H1 (cell line): ENCODE measurements around the gene PBXIP1. TPM values are rescaled to one million over a fixed set of nuclear protein-coding genes. Genes with fewer than 3 reads are reported as not detected.

Experiments used
- CTCF ChIA-PET: fragments of 300-600 bp; sonication (Branson Sonifier 250); formaldehyde crosslinking; loops from one replicate; lab custom pipeline; 2021; ENCODE audit not compliant: partially characterized antibody; lab: Charles Lee
- POLR2A ChIA-PET: fragments of 300-600 bp; sonication (Branson Sonifier 250); formaldehyde crosslinking; loops from one replicate; lab custom pipeline; 2021; ENCODE audit warnings: inconsistent platforms; ENCODE audit not compliant: partially characterized antibody; lab: Charles Lee
- DNase-seq, 2 experiments: peaks; one replicate each; pipeline versions ENCODE4 v3.0.0 to v3.0.0-alpha.2; 2010 to 2022; ENCODE audit warnings: low spot score in 2 of 2, low read depth in 1 of 2, mixed read lengths in 1 of 2
- FAIRE-seq: peaks from 2 replicates; lab custom pipeline; 2011; peaks lifted over from hg19 to GRCh38; lab: Jason Lieb, UNC
- H2AFZ ChIP-seq: 2 replicates; pipeline ENCODE4 v1.8.1; 2012; ENCODE audit warnings: low read length, inconsistent platforms
- H2AK5ac ChIP-seq: 2 replicates; pipeline ENCODE4 v1.6.1; 2013; ENCODE audit warnings: low read depth, low read length
- H2BK120ac ChIP-seq: replicated peaks from 2 replicates; pipeline ENCODE3; 2013; ENCODE audit warnings: low read depth, low read length, inconsistent platforms
- H2BK12ac ChIP-seq: 2 replicates; pipeline ENCODE4 v1.6.1; 2013; ENCODE audit warnings: low read depth, low read length
- H2BK15ac ChIP-seq: 2 replicates; pipeline ENCODE4 v1.6.1; 2013; ENCODE audit warnings: low read length
- H2BK20ac ChIP-seq: 2 replicates; pipeline ENCODE4 v1.6.1; 2013; ENCODE audit warnings: low read length
- H2BK5ac ChIP-seq: 2 replicates; pipeline ENCODE4 v1.6.1; 2013; ENCODE audit warnings: low read depth, low read length
- H3K14ac ChIP-seq: 2 replicates; pipeline ENCODE4 v1.6.1; 2013; ENCODE audit warnings: inconsistent platforms; ENCODE audit not compliant: insufficient read length
- H3K18ac ChIP-seq: 2 replicates; pipeline ENCODE4 v1.6.1; 2013; ENCODE audit warnings: low read length; ENCODE audit errors: extremely low read depth
- H3K23ac ChIP-seq: 2 replicates; pipeline ENCODE4 v1.6.1; 2013; ENCODE audit warnings: inconsistent platforms; ENCODE audit not compliant: insufficient read length
- H3K23me2 ChIP-seq: 2 replicates; pipeline ENCODE4 v1.6.1; 2013; ENCODE audit warnings: low read depth, low read length
- H3K27ac ChIP-seq: 2 replicates; pipeline ENCODE4 v1.6.1; 2011; ENCODE audit warnings: low read depth, low read length, inconsistent platforms
- H3K27me3 ChIP-seq, 4 experiments: replicated peaks in 1 of 4; 1 replicate in 1 of 4; 2 replicates in 3 of 4; pipeline versions ENCODE4 v1.6.1 to v1.8.1; 2011 to 2013; ENCODE audit warnings: low read length in 3 of 4, mild to moderate bottlenecking in 3 of 4, inconsistent platforms in 2 of 4, mixed read lengths in 2 of 4, moderate library complexity in 1 of 4; ENCODE audit not compliant: control insufficient read depth in 3 of 4, insufficient read depth in 3 of 4; ENCODE audit errors: extremely low read depth in 1 of 4
- H3K36me3 ChIP-seq, 4 experiments: 2 replicates each; pipeline versions ENCODE4 v1.6.1 to v1.8.1; 2011 to 2013; ENCODE audit warnings: mild to moderate bottlenecking in 4 of 4, low read length in 3 of 4, moderate library complexity in 2 of 4, control low read depth in 1 of 4, inconsistent platforms in 1 of 4; ENCODE audit not compliant: insufficient read depth in 4 of 4, control insufficient read depth in 2 of 4
- H3K4ac ChIP-seq: replicated peaks from 2 replicates; pipeline ENCODE3; 2013; ENCODE audit warnings: low read length, low read depth, mixed read lengths, inconsistent platforms; ENCODE audit not compliant: insufficient read length
- H3K4me1 ChIP-seq, 4 experiments: replicated peaks in 1 of 4; 1 replicate in 1 of 4; 2 replicates in 3 of 4; pipeline versions ENCODE4 v1.6.1 to v1.8.1; 2011 to 2013; ENCODE audit warnings: low read length in 3 of 4, inconsistent platforms in 2 of 4, mixed read lengths in 1 of 4; ENCODE audit not compliant: insufficient read depth in 4 of 4, control insufficient read depth in 3 of 4
- H3K4me2 ChIP-seq, 2 experiments: 2 replicates each; pipeline versions ENCODE4 v1.6.1 to v1.8.1; 2011 to 2013; ENCODE audit warnings: low read depth in 2 of 2, low read length in 2 of 2, control low read depth in 1 of 2, inconsistent platforms in 1 of 2, mild to moderate bottlenecking in 1 of 2; ENCODE audit not compliant: insufficient read depth in 1 of 2
- H3K4me3 ChIP-seq, 4 experiments: fragments of 200-600, 300-600 bp in 1 of 4; sonication (generic), shearing (Covaris generic), sonication (Bioruptor Twin) in 1 of 4; 2 replicates each; pipeline versions ENCODE4 v1.5.1 to v1.8.1; 2011 to 2016; ENCODE audit warnings: low read length in 4 of 4, low read depth in 3 of 4, control low read depth in 2 of 4, inconsistent platforms in 2 of 4, mild to moderate bottlenecking in 2 of 4, mixed read lengths in 1 of 4, moderate library complexity in 1 of 4; ENCODE audit not compliant: insufficient read depth in 2 of 4; ENCODE audit errors: extremely low read depth in 1 of 4
- H3K56ac ChIP-seq: replicated peaks from 2 replicates; pipeline ENCODE3; 2013; ENCODE audit warnings: low read depth, mild to moderate bottlenecking, mixed read lengths, low read length, inconsistent platforms; ENCODE audit not compliant: insufficient read length
- H3K79me1 ChIP-seq: 2 replicates; pipeline ENCODE4 v1.6.1; 2013; ENCODE audit warnings: low read depth, low read length, control low read depth
- H3K79me2 ChIP-seq, 2 experiments: 2 replicates each; pipeline versions ENCODE4 v1.6.1 to v1.8.1; 2012 to 2013; ENCODE audit warnings: low read length in 2 of 2, mild to moderate bottlenecking in 2 of 2, inconsistent platforms in 1 of 2; ENCODE audit not compliant: insufficient read depth in 2 of 2, control insufficient read depth in 1 of 2
- H3K9ac ChIP-seq, 4 experiments: replicated peaks in 1 of 4; 1 replicate in 1 of 4; 2 replicates in 3 of 4; pipeline versions ENCODE4 v1.6.1 to v1.8.1; 2011 to 2013; ENCODE audit warnings: low read depth in 3 of 4, low read length in 3 of 4, control low read depth in 2 of 4, mild to moderate bottlenecking in 2 of 4, moderate library complexity in 2 of 4, inconsistent platforms in 1 of 4; ENCODE audit errors: extremely low read depth in 1 of 4
- H3K9me3 ChIP-seq, 2 experiments: 2 replicates each; pipeline versions ENCODE4 v1.6.1 to v1.8.1; 2012 to 2013; ENCODE audit warnings: mild to moderate bottlenecking in 2 of 2, moderate library complexity in 2 of 2, control low read depth in 1 of 2, inconsistent platforms in 1 of 2, low read depth in 1 of 2, low read length in 1 of 2, mixed read lengths in 1 of 2; ENCODE audit not compliant: insufficient read depth in 2 of 2
- H4K20me1 ChIP-seq, 2 experiments: replicated peaks in 1 of 2; 2 replicates each; pipeline versions ENCODE3 to v1.8.1; 2011 to 2013; ENCODE audit warnings: inconsistent platforms in 2 of 2, low read length in 2 of 2, mild to moderate bottlenecking in 1 of 2; ENCODE audit not compliant: insufficient read depth in 2 of 2, control insufficient read depth in 1 of 2
- H4K5ac ChIP-seq: 2 replicates; pipeline ENCODE4 v1.6.1; 2013; ENCODE audit warnings: low read length, low read depth, mixed read lengths, inconsistent platforms; ENCODE audit not compliant: insufficient read length
- H4K8ac ChIP-seq: 2 replicates; pipeline ENCODE4 v1.8.0; 2013; ENCODE audit warnings: mild to moderate bottlenecking, moderate library complexity, low read length, inconsistent platforms; ENCODE audit not compliant: insufficient read depth; ENCODE audit errors: extremely low read depth
- H4K91ac ChIP-seq: replicated peaks from 2 replicates; pipeline ENCODE3; 2013; ENCODE audit warnings: low read length, mixed read lengths, inconsistent platforms; ENCODE audit not compliant: insufficient read length
- BCL11A ChIP-seq, 2 experiments: IDR thresholded peaks; one replicate each; pipeline ENCODE4 v1.6.1; 2011; ENCODE audit warnings: low read depth in 2 of 2, low read length in 2 of 2, mild to moderate bottlenecking in 2 of 2
- MAFK ChIP-seq: IDR thresholded peaks from 2 replicates; pipeline ENCODE4 v1.6.1; 2012; ENCODE audit warnings: low read depth, mild to moderate bottlenecking, improper control_type of control experiment, low read length
- RAD21 ChIP-seq, 2 experiments: IDR thresholded peaks in 1 of 2; conservative IDR thresholded peaks in 1 of 2; 2 replicates each; pipeline ENCODE4 v1.6.1; 2011; ENCODE audit warnings: low read depth in 2 of 2, low read length in 2 of 2, improper control_type of control experiment in 1 of 2, inconsistent platforms in 1 of 2, mild to moderate bottlenecking in 1 of 2, moderate library complexity in 1 of 2
- TAF1 ChIP-seq: IDR thresholded peaks from 2 replicates; pipeline ENCODE4 v1.6.1; 2011; ENCODE audit warnings: mild to moderate bottlenecking, low read depth, low read length
- TEAD4 ChIP-seq: IDR thresholded peaks from 2 replicates; pipeline ENCODE4 v1.6.1; 2012; ENCODE audit warnings: low read depth, low read length, inconsistent platforms, mixed read lengths
- WGBS, 2 experiments: shearing (Covaris generic) in 1 of 2; methylation state at CpG; one replicate each; pipeline versions ENCODE4 v1.1.6 to v1.1.7; 2013 to 2015; ENCODE audit warnings: low lambda C conversion rate in 2 of 2, mixed read lengths in 2 of 2, inconsistent platforms in 1 of 2, low coverage in 1 of 2, missing lambda C conversion rate in 1 of 2; ENCODE audit not compliant: insufficient replicate concordance in 2 of 2, insufficient coverage in 1 of 2, insufficient read length in 1 of 2; ENCODE audit errors: extremely low coverage in 1 of 2, missing lambda C conversion rate in 1 of 2; 5-methylcytosine and 5-hydroxymethylcytosine counted together
- polyA plus RNA-seq, 7 experiments: library from polyadenylated mRNA; depleted of rRNA in 3 of 7; stranded (reverse) in 5 of 7; unstranded in 2 of 7; fragments of >200 nt in 5 of 7; fragments of 200-250 nt in 2 of 7; gene quantifications; 1 replicate in 5 of 7; 2 replicates in 1 of 7; 4 replicates in 1 of 7; pipeline versions ENCODE4 v1.2.1 to v1.2.3, GENCODE V29; 2011 to 2013; ENCODE audit warnings: missing spikeins in 2 of 7, mixed read lengths in 2 of 7
- total RNA-seq: library from RNA; stranded (reverse); fragmentation: NEBNext Ultra II Directional; extraction: Animal tissue kit (Norgen Biotek cat#: 25700); gene quantifications from 2 replicates; pipeline ENCODE4 v1.2.1, GENCODE V29; 2021

Gene PBXIP1
- total and polyA plus RNA-seq, 2 of the 8 experiments (the other 6 are each of a cell fraction or from before 2014, with no cell fraction given), result 12.0 to 19.8 TPM

DNA sequence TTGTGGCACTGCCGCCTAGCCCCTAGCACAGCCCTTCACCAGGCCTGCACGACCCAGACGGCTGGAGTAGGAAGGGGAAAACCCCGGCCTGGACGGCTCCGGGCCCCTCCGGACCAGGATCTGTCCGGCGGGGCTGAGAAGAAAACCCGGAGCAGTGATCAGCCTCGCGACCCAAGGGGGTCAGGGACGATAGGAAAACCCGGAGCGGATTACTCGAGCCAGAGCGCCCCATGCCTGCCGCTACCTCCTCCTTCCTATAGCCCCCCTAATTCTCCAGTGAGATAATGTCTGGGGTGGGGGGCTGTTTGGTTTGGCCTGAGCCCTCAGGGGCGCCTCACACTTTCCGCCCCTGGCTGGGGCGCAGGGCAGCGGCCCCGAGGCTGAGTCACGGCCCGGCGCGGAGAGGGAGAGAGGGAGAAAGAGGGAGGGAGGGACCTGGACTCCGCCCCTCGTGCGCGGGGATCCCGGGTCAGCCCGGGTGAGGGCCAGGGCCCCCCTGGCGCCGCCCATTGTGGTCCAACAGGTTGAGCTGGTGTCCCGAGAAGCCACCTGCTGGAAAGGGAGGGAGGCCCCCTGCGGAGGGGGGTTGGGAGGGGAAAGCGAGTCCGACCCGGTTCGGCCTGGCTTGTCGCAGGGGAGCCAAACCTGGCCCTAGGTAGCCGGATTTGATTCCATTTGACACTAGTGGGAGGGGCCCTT is 45.0 kb upstream of the PBXIP1 start:
- 1% methylated on average over 40 of the region's 43 CpGs; no CpG with 5 or more reads in 1 of the 2 experiments for WGBS, 2 experiments
- ChIA-PET POLR2A (interaction anchor here (0.6 to 42.8 kb wide), 7 partner anchors 15 to 864 kb away, joined by 3 to 702 read pairs (median 6); partner anchors contain the start of genes CKS1B, EFNA3, EFNA4 and FLAD1), CTCF (interaction anchor here (0.9 to 14.0 kb wide), 8 partner anchors 14 to 91 kb away, joined by 3 to 334 read pairs (median 112); partner anchors contain the start of genes CKS1B, EFNA3, EFNA4 and FLAD1)
- Histone ChIP-seq H2BK120ac (no peak overlapping the region), H4K8ac (peak overlapping the region; percentile 93), H3K4ac (peak overlapping the region; percentile 74), H3K4me1 (peaks cover 6 to 18% (median 14%) of the 10 kb centered on the region in 4 experiments), H3K4me2 (peak overlapping the region; percentile 79 to 87), H3K27ac (peak overlapping the region; percentile 80; the same call in 1 of the 2 replicates), H3K79me2 (peaks cover 0 to 29% of the 10 kb centered on the region in 2 experiments; a peak in 2 of 4 replicates), H2BK20ac (peak overlapping the region; percentile 72; the same call in 1 of the 2 replicates), H2BK15ac (no peak overlapping the region), H2AK5ac (no peak overlapping the region), H2BK12ac (peak overlapping the region; percentile 80), H4K20me1 (peaks cover 0 to 4% of the 10 kb centered on the region in 2 experiments), H2BK5ac (peak overlapping the region; percentile 87), H3K23me2 (peaks cover 18% of the 10 kb centered on the region; the same call in 1 of the 2 replicates), H3K4me3 (peak overlapping the region; percentile 61 to 77 (median 63)), H3K27me3 (no peaks in the 10 kb centered on the region), H3K18ac (peak overlapping the region; percentile 83), H2AFZ (no peak overlapping the region), H3K23ac (no peak overlapping the region), H4K5ac (peak overlapping the region; percentile 89), H3K36me3 (no peaks in the 10 kb centered on the region; a peak in 2 of 8 replicates), H3K79me1 (peaks cover under 1% of the 10 kb centered on the region; the same call in 1 of the 2 replicates), H4K91ac (peak overlapping the region; percentile 8), H3K9ac (peak overlapping the region in 2 of 4 experiments; percentile 45 to 60; a peak in 3 of 7 replicates), H3K14ac (no peak overlapping the region), H3K9me3 (no peaks in the 10 kb centered on the region), H3K56ac (peak overlapping the region; percentile 75)
- FAIRE-seq (no peak), DNase-seq (peak in 1 of 2 experiments; percentile 97)
- TF ChIP-seq TAF1, result peak; percentile 65
- no peak for TF ChIP-seq BCL11A (IDR thresholded peaks at IDR 0.05; ENCODE audit: low read depth in 2 of 2, low read length in 2 of 2)
- TF ChIP-seq MAFK, result 0 out of 2 replicates have a peak, but pooled peaks have one; percentile 19
- TF ChIP-seq RAD21 (IDR thresholded peaks at IDR 0.05 in 1 of 2, conservative IDR thresholded peaks at IDR 0.05 in 1 of 2; ENCODE audit: low read depth in 2 of 2, low read length in 2 of 2), result no peak; a peak in 1 of 4 replicates
- TF ChIP-seq TEAD4, result 0 out of 2 replicates have a peak, but pooled peaks have one; percentile 42
